ENCODE data around the gene MARCHF11.

DNA sequence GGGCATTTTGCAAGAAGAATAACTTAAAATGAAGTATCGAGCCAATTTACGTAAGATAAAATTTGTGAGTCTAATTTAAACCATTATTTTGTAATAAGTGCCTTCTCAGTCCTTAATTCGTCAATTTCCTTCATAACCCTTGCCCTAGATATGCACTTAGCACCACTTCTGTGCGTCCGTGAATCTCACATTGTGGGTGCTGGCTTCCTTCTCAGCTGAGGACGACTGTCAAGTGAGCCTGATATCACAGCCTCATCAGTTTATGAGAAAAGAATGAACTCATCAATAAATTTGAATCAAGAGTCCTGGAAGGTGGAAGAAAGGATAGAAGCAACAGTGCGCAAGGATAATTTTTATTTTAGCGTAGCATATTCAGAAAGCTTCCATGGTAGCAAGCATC lies 64.5 kb downstream of the MARCHF11 start:
- TF ChIP-seq ELF4 (IDR thresholded peaks at IDR 0.05) = no peak
- TF ChIP-seq SP1 (IDR thresholded peaks at IDR 0.05) = no peak
- TF ChIP-seq, protein P1, sequence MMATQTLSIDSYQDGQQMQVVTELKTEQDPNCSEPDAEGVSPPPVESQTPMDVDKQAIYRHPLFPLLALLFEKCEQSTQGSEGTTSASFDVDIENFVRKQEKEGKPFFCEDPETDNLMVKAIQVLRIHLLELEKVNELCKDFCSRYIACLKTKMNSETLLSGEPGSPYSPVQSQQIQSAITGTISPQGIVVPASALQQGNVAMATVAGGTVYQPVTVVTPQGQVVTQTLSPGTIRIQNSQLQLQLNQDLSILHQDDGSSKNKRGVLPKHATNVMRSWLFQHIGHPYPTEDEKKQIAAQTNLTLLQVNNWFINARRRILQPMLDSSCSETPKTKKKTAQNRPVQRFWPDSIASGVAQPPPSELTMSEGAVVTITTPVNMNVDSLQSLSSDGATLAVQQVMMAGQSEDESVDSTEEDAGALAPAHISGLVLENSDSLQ (IDR thresholded peaks at IDR 0.05) = no peak
- no peak for TF ChIP-seq FOXM1 (IDR thresholded peaks at IDR 0.05; ENCODE audit: borderline replicate concordance)
- no peak for TF ChIP-seq ZNF384 (IDR thresholded peaks at IDR 0.05)
